ENCODE measurements around the gene ZCCHC7. TPM values are rescaled to one million over a fixed set of nuclear protein-coding genes. Genes with fewer than 3 reads are reported as not detected.

The ZCCHC7 gene
- total RNA-seq, 2 experiments from 2014 or later: 32.9 to 37.0 TPM

- intact Hi-C loops (cut with micrococcal nuclease): no loop called here
- ChIA-PET CTCF (interaction anchor here (1.2 kb wide), 1 partner anchor 301 kb away, joined by 3 read pairs; no protein-coding TSS in a partner anchor), POLR2A (no interaction called here)
- peaks cover 19% of the 10 kb centered on the region for H3K4me1 Mint-ChIP-seq (ENCODE audit: low read depth)
- H3K9me3 Mint-ChIP-seq: no peaks in the 10 kb centered on the region
- DNase-seq (no peak), ATAC-seq (no peak)
- H3K36me3 Mint-ChIP-seq (ENCODE audit: low read depth): peaks cover 43% of the 10 kb centered on the region
- no peak overlapping the region for H3K27ac Mint-ChIP-seq
- no peak for TF ChIP-seq CTCF (IDR thresholded peaks at IDR 0.05)
- no peak overlapping the region for H3K4me3 Mint-ChIP-seq
- H3K27me3 Mint-ChIP-seq: no peaks in the 10 kb centered on the region
Measured at GRCh38 chr9:37174247-37174646, 53.9 kb downstream of the ZCCHC7 start.

- H3K4me1 Mint-ChIP-seq (ENCODE audit: low read depth): peaks cover 27% of the 10 kb centered on the region
- no peak for TF ChIP-seq CTCF (IDR thresholded peaks at IDR 0.05)
- peaks cover 31% of the 10 kb centered on the region for H3K36me3 Mint-ChIP-seq (ENCODE audit: low read depth)
- ATAC-seq (no peak), DNase-seq (no peak)
- ChIA-PET CTCF (no interaction called here), POLR2A (no interaction called here)
- H3K27me3 Mint-ChIP-seq: no peaks in the 10 kb centered on the region
- H3K4me3 Mint-ChIP-seq: no peak overlapping the region
- intact Hi-C loops (cut with micrococcal nuclease): no loop called here
- H3K27ac Mint-ChIP-seq: no peak overlapping the region
- peaks cover 2% of the 10 kb centered on the region for H3K9me3 Mint-ChIP-seq
Measured at GRCh38 chr9:37178742-37179141, 58.4 kb downstream of the ZCCHC7 start.

- Mint-ChIP-seq H3K4me3 (no peak overlapping the region), H3K36me3 (ENCODE audit: low read depth) (peaks cover 37% of the 10 kb centered on the region), H3K27ac (no peak overlapping the region), H3K27me3 (no peaks in the 10 kb centered on the region), H3K9me3 (peaks cover 2% of the 10 kb centered on the region), H3K4me1 (ENCODE audit: low read depth) (peaks cover 30% of the 10 kb centered on the region)
- no peak for TF ChIP-seq CTCF (IDR thresholded peaks at IDR 0.05)
- ChIA-PET CTCF (interaction anchor here (1.3 kb wide), 1 partner anchor 58 kb away, joined by 3 read pairs; no protein-coding TSS in a partner anchor), POLR2A (no interaction called here)
- DNase-seq (no peak), ATAC-seq (no peak)
- intact Hi-C loops (cut with micrococcal nuclease): no loop called here
Measured at GRCh38 chr9:37179576-37179975, 59.2 kb downstream of the ZCCHC7 start.

GRCh38 chr9:37180138-37180537 lies 59.8 kb downstream of the ZCCHC7 start:
- POLR2A ChIA-PET: no interaction called here
- no peak for TF ChIP-seq CTCF (IDR thresholded peaks at IDR 0.05)
- H3K4me1 Mint-ChIP-seq (ENCODE audit: low read depth): peaks cover 31% of the 10 kb centered on the region
- no peak overlapping the region for H3K4me3 Mint-ChIP-seq
- intact Hi-C loops (cut with micrococcal nuclease): no loop called here
- DNase-seq (no peak), ATAC-seq (no peak)
- H3K27me3 Mint-ChIP-seq: no peaks in the 10 kb centered on the region
- peaks cover 43% of the 10 kb centered on the region for H3K36me3 Mint-ChIP-seq (ENCODE audit: low read depth)
- H3K9me3 Mint-ChIP-seq: peaks cover 5% of the 10 kb centered on the region
- H3K27ac Mint-ChIP-seq: no peak overlapping the region
- CTCF ChIA-PET: interaction anchor here (1.3 to 1.6 kb wide), 2 partner anchors 59 to 129 kb away, joined by 3 read pairs; no protein-coding TSS in a partner anchor

GRCh38 chr9:37182718-37183117 lies 62.3 kb downstream of the ZCCHC7 start:
- Mint-ChIP-seq H3K4me3 (no peak overlapping the region), H3K27ac (no peak overlapping the region), H3K27me3 (no peaks in the 10 kb centered on the region), H3K9me3 (peaks cover 5% of the 10 kb centered on the region), H3K36me3 (ENCODE audit: low read depth) (peaks cover 48% of the 10 kb centered on the region), H3K4me1 (ENCODE audit: low read depth) (peaks cover 37% of the 10 kb centered on the region)
- DNase-seq (no peak), ATAC-seq (no peak)
- TF ChIP-seq CTCF (IDR thresholded peaks at IDR 0.05): no peak
- CTCF ChIA-PET: no interaction called here
- POLR2A ChIA-PET: interaction anchor here (1.0 kb wide), 1 partner anchor 63 kb away, joined by 3 read pairs; no protein-coding TSS in a partner anchor
- intact Hi-C loops (cut with micrococcal nuclease): no loop called here
